A549 (cell line): Measurements from ENCODE around the gene ME2. TPM values are rescaled to one million over a fixed set of nuclear protein-coding genes. Genes with fewer than 3 reads are reported as not detected.

Experiments
- ATAC-seq, 2 experiments: fragments of 200-7000 bp in 1 of 2; fragments of >200 bp in 1 of 2; cut with Nextera tagmentation in 1 of 2; cut with Tn5 transposase in 1 of 2; 3 replicates each; pipeline versions ENCODE4 v1.8.0 to v1.9.1; 2018 to 2020; ENCODE audit warnings: mild to moderate bottlenecking in 1 of 2, moderate library complexity in 1 of 2
- CTCF ChIA-PET: fragments of 300-600 bp; sonication (Branson Sonifier 250); formaldehyde crosslinking; extraction: SDS; loops from one replicate; lab custom pipeline; 2021; ENCODE audit warnings: antibody characterized with exemption, inconsistent platforms; lab: Yijun Ruan, JAX
- POLR2A ChIA-PET: fragments of 350-600 bp; formaldehyde crosslinking; extraction: SDS; loops from one replicate; lab custom pipeline; 2021; ENCODE audit warnings: antibody characterized with exemption, inconsistent platforms; lab: Yijun Ruan, JAX
- DNase-seq, 2 experiments: peaks; one replicate each; pipeline versions ENCODE4 v3.0.0 to v3.0.0-alpha.2; 2011 to 2016; ENCODE audit warnings: low read depth in 1 of 2, low spot score in 1 of 2
- FAIRE-seq: peaks from 2 replicates; lab custom pipeline; 2011; peaks lifted over from hg19 to GRCh38; lab: Jason Lieb, UNC
- H3K27ac ChIP-seq, 2 experiments: fragments of >200 bp; sonication (Bioruptor Twin); formaldehyde crosslinking; 3 replicates each; pipeline ENCODE4 v1.5.1; 2016 to 2017
- H3K4me1 ChIP-seq: fragments of >200 bp; sonication (Bioruptor Twin); formaldehyde crosslinking; 3 replicates; pipeline ENCODE4 v1.6.1; 2016
- H3K4me2 ChIP-seq: fragments of >200 bp; sonication (Bioruptor Twin); formaldehyde crosslinking; 3 replicates; pipeline ENCODE4 v1.6.1; 2016
- H3K4me3 ChIP-seq: fragments of >200 bp; sonication (Bioruptor Twin); formaldehyde crosslinking; 3 replicates; pipeline ENCODE4 v1.5.1; 2016
- H3K9me3 ChIP-seq: fragments of >200 bp; sonication (Bioruptor Twin); formaldehyde crosslinking; 3 replicates; pipeline ENCODE4 v1.6.1; 2016
- BHLHE40 ChIP-seq: IDR thresholded peaks from 2 replicates; pipeline ENCODE4 v1.6.1; 2012; ENCODE audit warnings: low read depth, low read length, inconsistent platforms
- CEBPB ChIP-seq, 2 experiments: fragments of >200 bp in 1 of 2; sonication (Bioruptor Twin) in 1 of 2; formaldehyde crosslinking in 1 of 2; IDR thresholded peaks; 2 replicates each; pipeline ENCODE4 v1.6.1; 2012 to 2016
- CHD4 ChIP-seq: fragments of 200-600 bp; sonication (generic); IDR thresholded peaks from 2 replicates; pipeline ENCODE4 v1.6.1; 2016; ENCODE audit warnings: antibody characterized with exemption, mild to moderate bottlenecking, borderline replicate concordance
- E2F6 ChIP-seq: IDR thresholded peaks from 2 replicates; pipeline ENCODE4 v1.6.1; 2012; ENCODE audit warnings: low read depth, borderline replicate concordance
- EHMT2 ChIP-seq: fragments of 200-600 bp; sonication (generic); IDR thresholded peaks from 2 replicates; pipeline ENCODE4 v1.6.1; 2016; ENCODE audit warnings: antibody characterized with exemption, low read depth, mild to moderate bottlenecking, moderate library complexity
- FOSL2 ChIP-seq, 2 experiments: fragments of 450-650 bp in 1 of 2; fragments of >200 bp in 1 of 2; sonication (Bioruptor Twin) in 1 of 2; formaldehyde crosslinking; IDR thresholded peaks; 2 replicates each; pipeline versions ENCODE4 v1.5.0 to v1.6.1; 2016 to 2020; ENCODE audit warnings: mild to moderate bottlenecking in 1 of 2, moderate library complexity in 1 of 2
- GATA3 ChIP-seq: IDR thresholded peaks from 2 replicates; pipeline ENCODE4 v1.6.1; 2012; ENCODE audit warnings: borderline replicate concordance
- HDAC2 ChIP-seq: fragments of 200-600 bp; sonication (generic); IDR thresholded peaks from 2 replicates; pipeline ENCODE4 v1.6.1; 2016
- HOXB5 ChIP-seq: fragments of 250-450 bp; sonication (Bioruptor Pico); IDR thresholded peaks from 2 replicates; pipeline ENCODE4 v1.5.0; 2020; ENCODE audit warnings: mild to moderate bottlenecking, moderate library complexity
- JUN ChIP-seq, 2 experiments: fragments of >200 bp; sonication (Bioruptor Twin); formaldehyde crosslinking; IDR thresholded peaks; 2 replicates in 1 of 2; 3 replicates in 1 of 2; pipeline ENCODE4 v1.6.1; 2016 to 2017
- JUNB ChIP-seq: fragments of >200 bp; sonication (Bioruptor Twin); formaldehyde crosslinking; IDR thresholded peaks from 2 replicates; pipeline ENCODE4 v1.6.1; 2016
- KDM5A ChIP-seq: fragments of 200-600 bp; sonication (generic); IDR thresholded peaks from 2 replicates; pipeline ENCODE4 v1.6.1; 2016; ENCODE audit warnings: antibody characterized with exemption, mild to moderate bottlenecking
- MAFK ChIP-seq: fragments of 450-650 bp; IDR thresholded peaks from 2 replicates; pipeline ENCODE4 v1.6.1; 2014; ENCODE audit not compliant: partially characterized antibody
- MYC ChIP-seq: IDR thresholded peaks from 2 replicates; pipeline ENCODE4 v1.6.1; 2012; ENCODE audit warnings: mild to moderate bottlenecking, inconsistent platforms, low read length, improper control_type of control experiment, borderline replicate concordance
- NPAS2 ChIP-seq: fragments of 250-450 bp; sonication (Bioruptor Pico); IDR thresholded peaks from 2 replicates; pipeline ENCODE4 v1.8.0; 2022; ENCODE audit warnings: mild to moderate bottlenecking, moderate library complexity, borderline replicate concordance
- NR3C1 ChIP-seq: fragments of >200 bp; sonication (Bioruptor Twin); formaldehyde crosslinking; IDR thresholded peaks from 3 replicates; pipeline ENCODE4 v1.6.1; 2017
- POLR2A ChIP-seq: IDR thresholded peaks from 2 replicates; pipeline ENCODE4 v1.6.1; 2012; ENCODE audit warnings: mild to moderate bottlenecking, low read length
- POLR2AphosphoS2 ChIP-seq: conservative IDR thresholded peaks from 2 replicates; pipeline ENCODE4 v1.6.1; 2012; ENCODE audit warnings: low read length, improper control_type of control experiment, inconsistent platforms
- RARB ChIP-seq: fragments of 250-450 bp; sonication (Bioruptor Pico); IDR thresholded peaks from 2 replicates; pipeline ENCODE4 v1.8.0; 2021; ENCODE audit warnings: mild to moderate bottlenecking, moderate library complexity
- RCOR1 ChIP-seq: fragments of 150-350 bp; IDR thresholded peaks from 2 replicates; pipeline ENCODE4 v1.6.1; 2014; ENCODE audit warnings: antibody characterized with exemption, low read length, low read depth
- REST ChIP-seq: fragments of 200-600 bp; sonication (generic); IDR thresholded peaks from 2 replicates; pipeline ENCODE4 v1.6.1; 2016; ENCODE audit warnings: antibody characterized with exemption, mild to moderate bottlenecking, moderate library complexity
- RNF2 ChIP-seq: fragments of 200-600 bp; sonication (generic); IDR thresholded peaks from 2 replicates; pipeline ENCODE4 v1.6.1; 2016; ENCODE audit warnings: low read depth, mild to moderate bottlenecking, antibody characterized with exemption, moderate library complexity, borderline replicate concordance
- SMC3 ChIP-seq: fragments of >200 bp; sonication (Bioruptor Twin); formaldehyde crosslinking; IDR thresholded peaks from 3 replicates; pipeline ENCODE4 v1.6.1; 2018; ENCODE audit warnings: inconsistent platforms
- ZC3H11A ChIP-seq: fragments of 450-650 bp; IDR thresholded peaks from 2 replicates; pipeline ENCODE4 v1.6.1; 2014; ENCODE audit warnings: antibody characterized with exemption, mild to moderate bottlenecking
- ZFP36 ChIP-seq: fragments of 450-650 bp; IDR thresholded peaks from 2 replicates; pipeline ENCODE4 v1.6.1; 2014; ENCODE audit warnings: borderline replicate concordance; ENCODE audit not compliant: partially characterized antibody
- ZNF302 ChIP-seq: fragments of 250-450 bp; sonication (Bioruptor Pico); IDR thresholded peaks from 2 replicates; pipeline ENCODE4 v1.9.0; 2021; ENCODE audit warnings: inconsistent platforms, mild to moderate bottlenecking, moderate library complexity
- WGBS: methylation state at CpG from one replicate; pipeline ENCODE4 v1.1.6; 2017; ENCODE audit errors: missing lambda C conversion rate; 5-methylcytosine and 5-hydroxymethylcytosine counted together
- polyA plus RNA-seq, 4 experiments: library from polyadenylated mRNA; depleted of rRNA in 3 of 4; stranded (reverse); fragments of >200 nt; fragmentation: RNase III in 1 of 4; extraction: RNeasy Plus Mini Kit Qiagen cat#74134 plus additional on column Dnase treatment in 1 of 4; gene quantifications; 2 replicates in 3 of 4; 3 replicates in 1 of 4; pipeline ENCODE4 v1.2.3, GENCODE V29; 2011 to 2017
- TF ChIP-seq, protein P1 (sequence below): fragments of >200 bp; sonication (Bioruptor Twin); formaldehyde crosslinking; IDR thresholded peaks from 2 replicates; pipeline ENCODE4 v1.6.1; 2016

ME2 gene
- polyA plus RNA-seq, 2 of the 4 experiments (the other 2 are of a cell fraction), result 46.8 to 88.0 TPM

GRCh38 chr18:50844960-50845359 is 34.0 kb upstream of the ME2 start:
- FAIRE-seq (no peak), ATAC-seq (no peak), DNase-seq (no peak)
- Histone ChIP-seq H3K4me3 (no peak overlapping the region), H3K27ac (0 out of 6 replicates have a peak overlapping the region, but pooled peaks of 1 of the 2 experiments have one; percentile 33), H3K4me2 (peak overlapping the region; percentile 35; the same call in 1 of the 3 replicates), H3K9me3 (no peaks in the 10 kb centered on the region), H3K4me1 (peaks cover 30% of the 10 kb centered on the region)
- WGBS, result 82% methylated on average over 3 of the region's 3 CpGs
- ChIA-PET POLR2A (no interaction called here), CTCF (interaction anchor here (1.2 to 2.9 kb wide), 3 partner anchors 22 to 25 kb away, joined by 3 to 9 read pairs (median 4); partner anchors contain the start of gene MRO)
- TF ChIP-seq NR3C1 (no peak), HDAC2 (no peak), POLR2A (no peak), JUN (IDR thresholded peaks at IDR 0.05) (no peak), BHLHE40 (no peak), NPAS2 (no peak), FOSL2 (IDR thresholded peaks at IDR 0.05) (no peak), FOSL2 (CRISPR knock-in tag; IDR thresholded peaks at IDR 0.05) (no peak)
- TF ChIP-seq, protein P1, sequence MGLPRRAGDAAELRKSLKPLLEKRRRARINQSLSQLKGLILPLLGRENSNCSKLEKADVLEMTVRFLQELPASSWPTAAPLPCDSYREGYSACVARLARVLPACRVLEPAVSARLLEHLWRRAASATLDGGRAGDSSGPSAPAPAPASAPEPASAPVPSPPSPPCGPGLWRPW, result no peak

GRCh38 chr18:50847192-50847591 is 31.7 kb upstream of the ME2 start:
- FAIRE-seq, result no peak
- POLR2A ChIA-PET, result interaction anchor here (0.7 to 1.7 kb wide), 3 partner anchors 11 to 183 kb away, joined by 4 to 14 read pairs (median 8); partner anchors contain the start of genes ME2 and SMAD4
- 6% methylated on average over 4 of the region's 4 CpGs for WGBS

DNA sequence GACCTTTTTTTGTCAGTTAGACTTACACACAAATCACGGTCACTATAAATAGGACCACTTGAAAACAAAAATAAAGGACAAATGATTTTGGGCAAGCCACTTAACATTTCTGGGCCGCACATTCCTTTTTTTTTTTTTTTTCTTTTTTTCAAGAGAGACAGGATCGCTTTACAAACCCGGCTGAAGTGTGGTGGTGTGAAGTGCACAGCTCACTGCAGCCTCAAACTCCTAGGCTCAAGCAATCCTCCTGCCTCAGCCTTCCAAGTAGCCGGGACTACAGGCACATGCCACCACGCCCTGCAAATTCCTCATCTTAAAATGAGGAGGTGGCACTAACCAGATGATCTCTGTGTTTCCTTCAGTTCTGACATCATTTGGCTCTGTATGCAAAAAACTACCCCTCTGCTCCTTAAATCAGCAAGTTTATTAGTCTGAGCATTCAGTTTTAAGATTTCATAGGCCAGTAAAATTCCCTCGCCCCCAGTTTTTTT is 30.8 kb upstream of the ME2 start:
- ChIA-PET CTCF (interaction anchor here (1.1 kb wide), 1 partner anchor 10 kb away, joined by 6 read pairs; no protein-coding TSS in a partner anchor), POLR2A (interaction anchor here (1.6 to 1.7 kb wide), 2 partner anchors 31 to 182 kb away, joined by 4 to 14 read pairs; partner anchors contain the start of genes ME2 and SMAD4)
- H3K27ac ChIP-seq, result peak overlapping the region in 1 of 2 experiments; percentile 55; a peak in 1 of 6 replicates
- no peak overlapping the region for H3K4me2 ChIP-seq
- ATAC-seq (peak in 1 of 2 experiments; percentile 47; a peak in 2 of 6 replicates), DNase-seq (peak in 1 of 2 experiments; percentile 18), FAIRE-seq (no peak)
- WGBS, result 73% methylated on average over 7 of the region's 7 CpGs
- H3K4me1 ChIP-seq, result peaks cover 32% of the 10 kb centered on the region
- H3K4me3 ChIP-seq, result no peak overlapping the region
- H3K9me3 ChIP-seq, result no peaks in the 10 kb centered on the region
- TF ChIP-seq EHMT2 (no peak), REST (no peak), SMC3 (no peak), POLR2AphosphoS2 (no peak), RNF2 (no peak)
- TF ChIP-seq, protein P1, result no peak

More at GRCh38 chr18:50847192-50847591, 31.7 kb upstream of the ME2 start:
- peaks cover 30% of the 10 kb centered on the region for H3K4me1 ChIP-seq
- ATAC-seq (peak; percentile 74 to 79), DNase-seq (peak in 1 of 2 experiments; percentile 33)
- H3K27ac ChIP-seq, result peak overlapping the region; percentile 23 to 67; a peak in 3 of 6 replicates
- TF ChIP-seq CEBPB (IDR thresholded peaks at IDR 0.05), result no peak
- TF ChIP-seq MYC, result no peak
- TF ChIP-seq HOXB5 (CRISPR knock-in tag), result no peak
- TF ChIP-seq NPAS2, result no peak
- TF ChIP-seq RARB (CRISPR knock-in tag), result no peak
- TF ChIP-seq CHD4, result no peak
- peak; percentile 19; the same call in 1 of the 2 replicates for TF ChIP-seq GATA3
- peak; percentile 41 for TF ChIP-seq MAFK
- TF ChIP-seq ZFP36, result no peak
- TF ChIP-seq RCOR1, result no peak
- TF ChIP-seq KDM5A, result no peak
- no peak for TF ChIP-seq ZC3H11A
- no peak for TF ChIP-seq ZNF302 (CRISPR knock-in tag)
- TF ChIP-seq JUNB, result peak; percentile 40; the same call in 1 of the 2 replicates
- no peak for TF ChIP-seq E2F6
- peak; percentile 9; the same call in 1 of the 2 replicates for TF ChIP-seq FOSL2 (IDR thresholded peaks at IDR 0.05)
- TF ChIP-seq FOSL2 (CRISPR knock-in tag; IDR thresholded peaks at IDR 0.05), result peak; percentile 71
- no peak for TF ChIP-seq JUN (IDR thresholded peaks at IDR 0.05)
- no peak overlapping the region for H3K4me3 ChIP-seq
- no peaks in the 10 kb centered on the region for H3K9me3 ChIP-seq
- H3K4me2 ChIP-seq, result peak overlapping the region; percentile 26; the same call in 1 of the 3 replicates
- CTCF ChIA-PET, result interaction anchor here (0.6 to 2.9 kb wide), 4 partner anchors 9 to 269 kb away, joined by 4 to 9 read pairs (median 6); partner anchors contain the start of gene MRO
